ENCODE measurements around the gene RAX.

Gene RAX

GRCh38 chr18:59246796-59247195 lies 26.5 kb downstream of the RAX start:
- DNase-seq (ENCODE audit: low spot score), result no peak

- DNase-seq (ENCODE audit: low spot score), result no peak
These were observed 30.3 kb downstream of the RAX start for GRCh38 chr18:59242906-59243305.

- no peak for DNase-seq (ENCODE audit: low spot score)
These were observed 33.6 kb downstream of the RAX start for GRCh38 chr18:59239642-59240041.

- DNase-seq (ENCODE audit: low spot score), result no peak
These were observed 34.9 kb downstream of the RAX start for GRCh38 chr18:59238385-59238784.

- no peak for DNase-seq (ENCODE audit: low spot score)
These were observed 40.2 kb downstream of the RAX start for GRCh38 chr18:59233017-59233410.

GRCh38 chr18:59232309-59233016 lies 40.8 kb downstream of the RAX start:
- no peak for DNase-seq (ENCODE audit: low spot score)

- no peak for DNase-seq (ENCODE audit: low spot score)
These were observed 41.4 kb downstream of the RAX start for GRCh38 chr18:59231877-59232276.

GRCh38 chr18:59231114-59231513 lies 42.1 kb downstream of the RAX start:
- DNase-seq (ENCODE audit: low spot score), result no peak

- no peak for DNase-seq (ENCODE audit: low spot score)
These were observed 43.4 kb downstream of the RAX start for GRCh38 chr18:59229701-59230443.

- no peak for DNase-seq (ENCODE audit: low spot score)
These were observed 44.1 kb downstream of the RAX start for GRCh38 chr18:59229191-59229590.

GRCh38 chr18:59228351-59228750 lies 44.9 kb downstream of the RAX start:
- DNase-seq (ENCODE audit: low spot score), result no peak

- DNase-seq (ENCODE audit: low spot score), result no peak
These were observed 50.9 kb downstream of the RAX start for GRCh38 chr18:59222341-59222740.

GRCh38 chr18:59220784-59221765 lies 52.2 kb downstream of the RAX start:
- no peak for DNase-seq (ENCODE audit: low spot score)

- no peak for DNase-seq (ENCODE audit: low spot score)
These were observed 53.0 kb downstream of the RAX start for GRCh38 chr18:59220164-59220783.

- DNase-seq (ENCODE audit: low spot score), result no peak
These were observed 53.5 kb downstream of the RAX start, which contains the start of gene GRP for GRCh38 chr18:59219672-59220163. Gene GRP (plus strand): TSS chr18:59220158. CDS start chr18:59220266, 108 bp downstream.

GRCh38 chr18:59218018-59218417 lies 55.2 kb downstream of the RAX start:
- no peak for DNase-seq (ENCODE audit: low spot score)

Measured in germinal center (tissue), 1 donor.